Lower lobe of right lung (tissue), 2 donors: ENCODE results near the gene PSPH. TPM values are rescaled to one million over a fixed set of nuclear protein-coding genes. Genes with fewer than 3 reads are reported as not detected.
"Not testable (repeated sequence)": the region's sequence is repeated elsewhere in the genome, so short reads cannot be mapped to it uniquely, and the experiment has no call there.

Experiments used
- ATAC-seq, 2 donors: fragments of 200-7000 bp; cut with Tn5 transposase; one replicate each; pipeline ENCODE4 v1.9.1; 2020 to 2022; ENCODE audit warnings: mild to moderate bottlenecking in 2 of 2, moderate library complexity in 2 of 2
- DNase-seq: peaks from one replicate; pipeline ENCODE4 v3.0.0-alpha.2; 2020
- H3K27ac ChIP-seq: fragments of 200-600 bp; one replicate; pipeline ENCODE4 v1.8.0; 2022
- H3K27me3 ChIP-seq: fragments of 200-600 bp; one replicate; pipeline ENCODE4 v1.8.0; 2022; ENCODE audit warnings: low read depth
- H3K36me3 ChIP-seq: fragments of 200-600 bp; one replicate; pipeline ENCODE4 v1.8.0; 2022; ENCODE audit warnings: mild to moderate bottlenecking
- H3K4me1 ChIP-seq: fragments of 200-600 bp; one replicate; pipeline ENCODE4 v1.8.0; 2022
- H3K4me3 ChIP-seq: fragments of 200-600 bp; one replicate; pipeline ENCODE4 v1.8.0; 2022; ENCODE audit warnings: mild to moderate bottlenecking
- H3K9me3 ChIP-seq: fragments of 200-600 bp; one replicate; pipeline ENCODE4 v1.8.0; 2022
- intact Hi-C: fragments of 100-400 bp; cut with DNase I; formaldehyde crosslinking; loops from one replicate; pipeline ENCODE4 v1.11.0; 2022
- total RNA-seq: library from RNA; stranded (reverse); fragmentation: NEBNext Ultra II Directional; extraction: Animal tissue kit (Norgen Biotek cat#: 25700); gene quantifications from one replicate; pipeline ENCODE4 v1.2.1, GENCODE V29; 2021
- TF ChIP-seq, protein P1 (sequence below): fragments of 200-600 bp; IDR thresholded peaks from one replicate; pipeline ENCODE4 v1.8.0; 2022; ENCODE audit warnings: antibody characterized with exemption, mild to moderate bottlenecking
- donor health status: DM: no; HTN: yes; CAD: no; lungs with severe emphysema.

The PSPH gene
- total RNA-seq, 1 donor from 2014 or later = 11.8 TPM

DNA sequence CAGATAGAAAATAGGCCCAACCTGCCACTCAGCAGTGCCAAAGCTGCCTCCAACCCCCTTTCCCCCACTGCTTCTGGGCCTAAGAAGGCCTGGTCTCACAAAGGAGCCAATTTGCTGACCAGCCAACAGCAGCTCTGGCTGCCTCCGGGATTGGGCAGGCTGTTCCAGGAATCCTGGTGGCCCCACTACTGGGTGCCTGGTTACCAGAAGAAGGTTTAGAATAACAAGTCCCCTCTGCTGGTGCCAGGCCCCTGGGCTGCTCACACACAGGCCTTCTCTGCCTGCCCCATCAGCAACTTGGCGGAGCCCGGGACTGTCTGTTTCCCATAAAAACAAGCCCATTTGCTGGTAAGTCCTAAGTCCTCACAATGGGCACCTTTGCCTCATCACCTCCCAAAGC, 40.3 kb upstream of the PSPH start:
- Histone ChIP-seq H3K4me3 (no peak overlapping the region), H3K9me3 (no peaks in the 10 kb centered on the region), H3K36me3 (peaks cover 8% of the 10 kb centered on the region), H3K27me3 (no peaks in the 10 kb centered on the region), H3K4me1 (peaks cover 17% of the 10 kb centered on the region), H3K27ac (no peak overlapping the region)
- no peak for DNase-seq
- ATAC-seq = no peak
- TF ChIP-seq, protein P1, sequence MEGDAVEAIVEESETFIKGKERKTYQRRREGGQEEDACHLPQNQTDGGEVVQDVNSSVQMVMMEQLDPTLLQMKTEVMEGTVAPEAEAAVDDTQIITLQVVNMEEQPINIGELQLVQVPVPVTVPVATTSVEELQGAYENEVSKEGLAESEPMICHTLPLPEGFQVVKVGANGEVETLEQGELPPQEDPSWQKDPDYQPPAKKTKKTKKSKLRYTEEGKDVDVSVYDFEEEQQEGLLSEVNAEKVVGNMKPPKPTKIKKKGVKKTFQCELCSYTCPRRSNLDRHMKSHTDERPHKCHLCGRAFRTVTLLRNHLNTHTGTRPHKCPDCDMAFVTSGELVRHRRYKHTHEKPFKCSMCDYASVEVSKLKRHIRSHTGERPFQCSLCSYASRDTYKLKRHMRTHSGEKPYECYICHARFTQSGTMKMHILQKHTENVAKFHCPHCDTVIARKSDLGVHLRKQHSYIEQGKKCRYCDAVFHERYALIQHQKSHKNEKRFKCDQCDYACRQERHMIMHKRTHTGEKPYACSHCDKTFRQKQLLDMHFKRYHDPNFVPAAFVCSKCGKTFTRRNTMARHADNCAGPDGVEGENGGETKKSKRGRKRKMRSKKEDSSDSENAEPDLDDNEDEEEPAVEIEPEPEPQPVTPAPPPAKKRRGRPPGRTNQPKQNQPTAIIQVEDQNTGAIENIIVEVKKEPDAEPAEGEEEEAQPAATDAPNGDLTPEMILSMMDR = no peak
- intact Hi-C loops = no loop called here

DNA sequence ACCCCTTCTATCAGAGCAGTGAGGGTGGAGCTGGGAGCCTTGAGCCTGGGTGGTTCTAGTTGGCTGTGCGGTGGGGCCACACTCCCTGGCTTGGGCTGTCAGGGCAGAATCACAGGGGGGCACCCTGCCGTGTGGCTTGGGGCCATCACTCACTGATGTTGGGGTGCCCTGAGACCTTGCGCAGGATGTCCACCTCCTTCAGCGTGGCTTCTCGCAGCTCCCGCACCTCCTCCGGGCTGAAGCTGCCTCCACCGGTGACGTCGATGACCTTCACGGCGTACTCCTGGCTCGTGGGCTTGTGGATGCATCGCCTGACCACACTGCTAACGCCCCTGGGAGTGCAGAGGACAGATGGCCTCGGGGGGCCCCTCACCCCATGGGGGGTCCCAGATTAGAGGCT, 36.2 kb upstream of the PSPH start:
- peaks cover 7% of the 10 kb centered on the region for H3K4me1 ChIP-seq
- no peak for ATAC-seq
- no peak for DNase-seq
- no peaks in the 10 kb centered on the region for H3K9me3 ChIP-seq
- H3K27me3 ChIP-seq = no peaks in the 10 kb centered on the region
- H3K36me3 ChIP-seq = peaks cover 23% of the 10 kb centered on the region
- intact Hi-C loops = no loop called here
- no peak overlapping the region for H3K27ac ChIP-seq
- TF ChIP-seq, protein P1 = no peak
- H3K4me3 ChIP-seq = no peak overlapping the region

DNA sequence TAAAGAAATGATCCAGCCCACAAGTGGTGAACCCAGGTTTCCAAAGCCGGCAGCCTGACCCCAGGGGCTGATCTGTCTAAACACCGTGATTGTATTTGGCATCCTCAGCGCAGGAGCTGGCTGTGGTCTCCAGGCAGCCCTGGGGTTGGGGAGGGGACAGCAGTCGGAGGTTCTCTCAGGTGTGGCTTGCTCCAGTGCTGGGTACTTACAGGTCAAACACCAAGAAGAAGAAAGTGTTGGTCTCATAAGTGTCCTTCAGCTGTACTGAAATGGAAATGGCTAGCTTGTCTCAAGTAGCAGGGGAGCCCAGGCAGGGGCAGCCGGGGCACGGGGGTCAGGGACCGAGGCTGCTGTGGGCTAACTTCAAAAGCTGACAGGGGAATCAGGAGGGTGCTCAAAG, 35.5 kb upstream of the PSPH start:
- H3K27me3 ChIP-seq = no peaks in the 10 kb centered on the region
- ATAC-seq (no peak), DNase-seq (no peak)
- H3K27ac ChIP-seq = no peak overlapping the region
- H3K9me3 ChIP-seq = no peaks in the 10 kb centered on the region
- intact Hi-C loops = no loop called here
- peaks cover 23% of the 10 kb centered on the region for H3K36me3 ChIP-seq
- no peak overlapping the region for H3K4me3 ChIP-seq
- TF ChIP-seq, protein P1 = no peak
- H3K4me1 ChIP-seq = peaks cover under 1% of the 10 kb centered on the region

DNA sequence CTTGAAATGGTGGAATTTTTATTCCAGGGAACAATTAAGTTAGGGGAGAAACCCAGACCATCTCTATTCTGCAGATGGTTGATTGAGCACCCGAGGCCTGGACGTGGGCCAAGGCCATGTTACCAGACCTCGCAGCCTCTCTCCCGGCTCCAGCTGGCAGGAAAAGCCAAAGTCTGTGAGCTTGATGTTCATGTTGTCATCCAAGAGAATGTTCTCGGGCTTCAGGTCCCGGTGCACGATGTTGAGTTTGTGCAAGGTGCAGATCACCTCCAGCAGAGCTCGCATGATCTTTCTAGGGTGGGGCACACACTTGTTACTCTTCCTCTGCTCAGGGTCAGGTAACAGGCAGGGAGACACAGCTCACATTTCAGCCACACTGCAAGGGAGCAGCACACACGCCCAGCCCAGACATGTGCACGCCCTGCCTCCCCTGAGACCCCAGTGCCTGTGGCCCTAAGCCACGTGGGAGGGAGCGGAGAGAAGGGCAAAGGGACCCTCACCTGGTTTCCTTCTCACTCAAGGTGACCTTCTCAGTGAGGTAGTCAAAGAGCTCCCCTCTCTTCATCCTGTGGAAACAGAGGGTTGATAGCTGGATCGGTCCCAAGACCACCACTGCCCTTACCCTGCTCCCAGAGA, 32.0 kb upstream of the PSPH start:
- Histone ChIP-seq H3K4me1 (peaks cover 18% of the 10 kb centered on the region), H3K27ac (no peak overlapping the region), H3K36me3 (peaks cover 36% of the 10 kb centered on the region), H3K9me3 (no peaks in the 10 kb centered on the region), H3K27me3 (no peaks in the 10 kb centered on the region), H3K4me3 (no peak overlapping the region)
- TF ChIP-seq, protein P1 = no peak
- no peak for DNase-seq
- ATAC-seq = no peak
- intact Hi-C loops = no loop called here

DNA sequence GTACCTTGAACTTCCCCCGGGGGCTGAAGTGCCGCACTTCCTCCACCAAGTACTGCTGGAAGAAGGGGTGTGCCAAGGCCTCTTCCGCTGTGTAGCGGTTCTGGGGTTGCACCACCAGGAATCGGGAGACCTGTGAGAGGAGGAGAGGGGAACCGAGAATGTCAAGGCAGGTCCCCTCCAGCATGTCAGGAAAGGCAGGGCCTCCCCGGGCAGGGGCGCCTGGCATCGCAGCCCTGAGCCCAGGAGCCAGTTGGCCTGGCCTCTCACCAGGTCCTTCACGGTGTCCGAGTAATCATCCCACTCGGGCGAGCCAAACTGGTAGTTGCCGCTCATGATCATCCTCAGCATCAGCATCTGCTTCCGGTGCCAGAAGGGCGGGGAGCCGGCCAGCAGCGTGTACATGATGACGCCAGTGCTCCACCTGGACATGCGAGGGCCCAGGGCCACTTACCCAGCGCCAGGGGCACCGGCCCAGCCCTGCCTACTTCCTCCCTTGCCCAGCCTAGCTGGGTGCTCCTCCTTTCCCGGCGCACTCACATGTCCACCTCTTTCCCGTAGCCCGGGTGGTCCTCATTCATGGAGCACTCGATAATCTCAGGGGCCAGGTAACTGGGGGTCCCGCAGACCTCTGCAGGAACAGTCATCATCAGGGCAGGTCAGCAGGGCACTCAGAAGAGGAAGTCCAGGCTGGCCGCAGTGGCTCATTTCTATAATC, 30.5 kb upstream of the PSPH start:
- Histone ChIP-seq H3K27me3 (no peaks in the 10 kb centered on the region), H3K4me1 (peaks cover 18% of the 10 kb centered on the region), H3K9me3 (no peaks in the 10 kb centered on the region), H3K4me3 (no peak overlapping the region), H3K36me3 (peaks cover 47% of the 10 kb centered on the region), H3K27ac (no peak overlapping the region)
- DNase-seq = no peak
- ATAC-seq = no peak
- intact Hi-C loops = no loop called here
- TF ChIP-seq, protein P1 = no peak

DNA sequence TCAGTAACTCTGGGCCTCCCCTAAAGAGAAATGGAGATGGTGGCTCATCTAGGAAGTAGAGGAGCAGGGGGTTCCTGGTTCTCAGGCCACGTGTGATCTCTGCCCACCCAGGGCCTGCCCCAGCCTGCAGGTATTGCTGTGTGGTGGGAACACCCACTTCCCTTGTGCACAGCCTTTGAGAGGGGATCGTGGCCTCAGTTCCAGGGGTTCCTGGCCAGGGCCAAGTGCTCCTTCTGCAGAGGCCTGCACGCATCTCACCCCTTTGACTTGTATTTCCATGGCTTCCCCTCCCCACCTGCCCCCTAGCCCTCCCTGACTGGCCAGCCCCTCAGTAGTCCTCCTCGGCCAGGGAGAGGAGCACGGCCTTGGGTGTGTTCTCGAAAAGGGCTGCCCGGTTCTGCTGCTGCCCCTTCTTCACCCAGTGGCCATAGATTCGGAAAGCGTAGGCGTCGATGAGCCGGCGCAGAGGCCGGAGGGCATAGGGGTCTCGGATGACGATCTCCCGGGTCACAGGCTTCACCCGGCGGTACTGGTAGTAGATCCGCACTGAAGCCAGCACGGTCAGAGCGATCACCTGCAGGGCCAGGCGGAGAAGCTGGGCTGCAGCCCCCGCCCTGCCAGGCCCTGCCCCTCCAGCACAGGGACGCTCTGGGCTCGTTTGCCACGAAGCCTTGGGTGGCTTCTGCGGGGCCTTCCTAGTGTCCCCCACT, 29.6 kb upstream of the PSPH start:
- Histone ChIP-seq H3K36me3 (peaks cover 42% of the 10 kb centered on the region), H3K27ac (peak overlapping the region; percentile 56), H3K4me1 (peaks cover 18% of the 10 kb centered on the region)
- intact Hi-C loops, H3K4me3 ChIP-seq, H3K27me3 ChIP-seq, DNase-seq, ATAC-seq, H3K9me3 ChIP-seq: not testable (repeated sequence)
